Measurements from ENCODE around the gene C21orf58. TPM values are rescaled to one million over a fixed set of nuclear protein-coding genes. Genes with fewer than 3 reads are reported as not detected.
A peak's percentile ranks its signal among the peaks of the same experiment; 100 is the strongest.

C21orf58 gene
- total RNA-seq, 1 experiment from 2014 or later = 35.1 TPM

GRCh38 chr21:46285761-46286647 is 37.7 kb downstream of the C21orf58 start, which contains the start of gene YBEY:
Gene YBEY (plus strand): TSS chr21:46286342. CDS start chr21:46286914, 572 bp downstream.
- ATAC-seq = peak; percentile 87
- H3K9me3 Mint-ChIP-seq = no peaks in the 10 kb centered on the region
- peaks cover 49% of the 10 kb centered on the region for H3K4me1 Mint-ChIP-seq
- peak within 1 kb of the TSS; percentile 88 for H3K4me3 Mint-ChIP-seq
- CTCF ChIA-PET = interaction anchor here (0.7 kb wide), 1 partner anchor 132 kb away, joined by 3 read pairs; no protein-coding TSS in a partner anchor
- DNase-seq (ENCODE audit: low spot score) = peak; percentile 91
- H3K27ac Mint-ChIP-seq = peak within 1 kb of the TSS; percentile 97
- POLR2A ChIA-PET = interaction anchor here (0.5 to 1.4 kb wide), 3 partner anchors 37 to 214 kb away, joined by 3 to 4 read pairs (median 3); no protein-coding TSS in a partner anchor
- H3K27me3 Mint-ChIP-seq (ENCODE audit: low read depth) = no peaks in the 10 kb centered on the region
- H3K36me3 Mint-ChIP-seq = peaks cover 22% of the 10 kb centered on the region
- TF ChIP-seq SMAD3 (CRISPR knock-in tag; IDR thresholded peaks at IDR 0.05; ENCODE audit: borderline replicate concordance) (no peak), HMGXB4 (CRISPR knock-in tag; IDR thresholded peaks at IDR 0.05) (peak; percentile 84; the same call in 1 of the 2 replicates), ZNF121 (CRISPR knock-in tag; IDR thresholded peaks at IDR 0.05) (no peak), E2F4 (CRISPR knock-in tag; IDR thresholded peaks at IDR 0.05; ENCODE audit: borderline replicate concordance, low read depth) (peak; percentile 68; the same call in 1 of the 2 replicates), ZNF263 (CRISPR knock-in tag; IDR thresholded peaks at IDR 0.05; ENCODE audit: low read depth) (no peak), GABPB1 (CRISPR knock-in tag; IDR thresholded peaks at IDR 0.05) (peak; percentile 87), SP1 (CRISPR knock-in tag; conservative IDR thresholded peaks at IDR 0.05) (peak; percentile 81), KAT7 (CRISPR knock-in tag; IDR thresholded peaks at IDR 0.05; ENCODE audit: borderline replicate concordance) (peak; percentile 93; the same call in 1 of the 2 replicates), TEAD1 (CRISPR knock-in tag; IDR thresholded peaks at IDR 0.05) (peak; percentile 66; the same call in 1 of the 2 replicates), ESRRA (CRISPR knock-in tag; IDR thresholded peaks at IDR 0.05; ENCODE audit: borderline replicate concordance) (peak; percentile 71; the same call in 1 of the 2 replicates), JUN (CRISPR knock-in tag; IDR thresholded peaks at IDR 0.05) (peak; percentile 50; the same call in 1 of the 2 replicates), RELA (CRISPR knock-in tag; IDR thresholded peaks at IDR 0.05; ENCODE audit: borderline replicate concordance) (peak; percentile 44; the same call in 1 of the 2 replicates), FOXP1 (CRISPR knock-in tag; IDR thresholded peaks at IDR 0.05; ENCODE audit: borderline replicate concordance) (peak; percentile 88; the same call in 1 of the 2 replicates), NR1H2 (CRISPR knock-in tag; IDR thresholded peaks at IDR 0.05) (no peak), ZNF219 (CRISPR knock-in tag; IDR thresholded peaks at IDR 0.05; ENCODE audit: borderline replicate concordance) (0 out of 2 replicates have a peak, but pooled peaks have one; percentile 81), ATF1 (CRISPR knock-in tag; IDR thresholded peaks at IDR 0.05) (peak; percentile 31; the same call in 1 of the 2 replicates), ARID4B (CRISPR knock-in tag; IDR thresholded peaks at IDR 0.05; ENCODE audit: borderline replicate concordance) (peak; percentile 87), OVOL2 (CRISPR knock-in tag; IDR thresholded peaks at IDR 0.05; ENCODE audit: borderline replicate concordance) (no peak), ZNF317 (CRISPR knock-in tag; IDR thresholded peaks at IDR 0.05; ENCODE audit: borderline replicate concordance, low read depth) (peak; percentile 34; the same call in 1 of the 2 replicates), NR3C1 (CRISPR knock-in tag; conservative IDR thresholded peaks at IDR 0.05; ENCODE audit: low read depth) (no peak), TEAD4 (CRISPR knock-in tag; IDR thresholded peaks at IDR 0.05) (0 out of 2 replicates have a peak, but pooled peaks have one; percentile 48), NFYB (CRISPR knock-in tag; conservative IDR thresholded peaks at IDR 0.05; ENCODE audit: low read depth) (no peak)
- TF ChIP-seq, protein P1, sequence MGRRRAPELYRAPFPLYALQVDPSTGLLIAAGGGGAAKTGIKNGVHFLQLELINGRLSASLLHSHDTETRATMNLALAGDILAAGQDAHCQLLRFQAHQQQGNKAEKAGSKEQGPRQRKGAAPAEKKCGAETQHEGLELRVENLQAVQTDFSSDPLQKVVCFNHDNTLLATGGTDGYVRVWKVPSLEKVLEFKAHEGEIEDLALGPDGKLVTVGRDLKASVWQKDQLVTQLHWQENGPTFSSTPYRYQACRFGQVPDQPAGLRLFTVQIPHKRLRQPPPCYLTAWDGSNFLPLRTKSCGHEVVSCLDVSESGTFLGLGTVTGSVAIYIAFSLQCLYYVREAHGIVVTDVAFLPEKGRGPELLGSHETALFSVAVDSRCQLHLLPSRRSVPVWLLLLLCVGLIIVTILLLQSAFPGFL (CRISPR knock-in tag; IDR thresholded peaks at IDR 0.05; ENCODE audit: borderline replicate concordance) = peak; percentile 10; the same call in 1 of the 2 replicates
- TF ChIP-seq, protein P2, sequence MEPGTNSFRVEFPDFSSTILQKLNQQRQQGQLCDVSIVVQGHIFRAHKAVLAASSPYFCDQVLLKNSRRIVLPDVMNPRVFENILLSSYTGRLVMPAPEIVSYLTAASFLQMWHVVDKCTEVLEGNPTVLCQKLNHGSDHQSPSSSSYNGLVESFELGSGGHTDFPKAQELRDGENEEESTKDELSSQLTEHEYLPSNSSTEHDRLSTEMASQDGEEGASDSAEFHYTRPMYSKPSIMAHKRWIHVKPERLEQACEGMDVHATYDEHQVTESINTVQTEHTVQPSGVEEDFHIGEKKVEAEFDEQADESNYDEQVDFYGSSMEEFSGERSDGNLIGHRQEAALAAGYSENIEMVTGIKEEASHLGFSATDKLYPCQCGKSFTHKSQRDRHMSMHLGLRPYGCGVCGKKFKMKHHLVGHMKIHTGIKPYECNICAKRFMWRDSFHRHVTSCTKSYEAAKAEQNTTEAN (CRISPR knock-in tag; IDR thresholded peaks at IDR 0.05) = peak; percentile 70; the same call in 1 of the 2 replicates
- TF ChIP-seq, protein P3, sequence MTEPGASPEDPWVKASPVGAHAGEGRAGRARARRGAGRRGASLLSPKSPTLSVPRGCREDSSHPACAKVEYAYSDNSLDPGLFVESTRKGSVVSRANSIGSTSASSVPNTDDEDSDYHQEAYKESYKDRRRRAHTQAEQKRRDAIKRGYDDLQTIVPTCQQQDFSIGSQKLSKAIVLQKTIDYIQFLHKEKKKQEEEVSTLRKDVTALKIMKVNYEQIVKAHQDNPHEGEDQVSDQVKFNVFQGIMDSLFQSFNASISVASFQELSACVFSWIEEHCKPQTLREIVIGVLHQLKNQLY (CRISPR knock-in tag; IDR thresholded peaks at IDR 0.05) = peak; percentile 51; the same call in 1 of the 2 replicates
